GM13976 (cell line): ENCODE results near the gene PAX5.

Experiments
- DNase-seq: peaks from one replicate; pipeline ENCODE4 v3.0.0; 2012; ENCODE audit warnings: low spot score
- CTCF ChIP-seq: IDR thresholded peaks from 2 replicates; pipeline ENCODE4 v1.5.1; 2012; ENCODE audit warnings: borderline replicate concordance, mild to moderate bottlenecking; ENCODE audit not compliant: insufficient read depth; ENCODE audit errors: extremely low read depth, missing control alignments, control extremely low read depth
- in situ Hi-C: fragments of 300-500 bp; cut with MboI; formaldehyde crosslinking; loops from one replicate; pipeline ENCODE4 v1.12.0; 2022; ENCODE audit warnings: low sequenced_read_pairs, mixed read lengths, inconsistent platforms; ENCODE audit not compliant: unreplicated experiment

The PAX5 gene

GRCh38 chr9:37032713-37033112 lies 1.4 kb downstream of the PAX5 start:
- peak; percentile 47 for DNase-seq

GRCh38 chr9:37031902-37032301 lies 2.2 kb downstream of the PAX5 start:
- no peak for TF ChIP-seq CTCF
- in situ Hi-C loops, result loop anchor here (10.0 kb wide), 1 partner anchor 373 kb away; no protein-coding TSS in a partner anchor

More at GRCh38 chr9:37032713-37033112, 1.4 kb downstream of the PAX5 start:
- in situ Hi-C loops, result loop anchor here (10.0 kb wide), 1 partner anchor 372 kb away; no protein-coding TSS in a partner anchor
- TF ChIP-seq CTCF, result no peak

GRCh38 chr9:37031081-37031480 lies 3.0 kb downstream of the PAX5 start:
- no peak for TF ChIP-seq CTCF
- DNase-seq, result no peak
- in situ Hi-C loops, result loop anchor here (10.0 kb wide), 1 partner anchor 374 kb away; no protein-coding TSS in a partner anchor

More at GRCh38 chr9:37031902-37032301, 2.2 kb downstream of the PAX5 start:
- no peak for DNase-seq

DNA sequence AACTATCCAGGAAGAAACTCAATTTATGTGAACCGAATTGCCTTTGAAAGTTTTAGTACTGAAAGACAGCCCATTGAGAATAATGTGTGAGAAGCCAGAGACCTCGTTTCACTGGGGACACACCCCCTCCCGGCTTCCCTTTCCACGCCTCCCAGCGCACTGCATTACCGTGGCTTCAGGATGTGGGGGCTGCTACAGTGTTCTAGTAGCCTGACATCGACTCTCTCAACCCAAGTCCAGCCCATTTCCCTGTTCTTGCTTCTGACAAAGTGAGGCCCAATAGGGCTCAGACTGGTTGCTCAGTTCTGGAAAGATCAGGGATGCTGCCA lies 3.5 kb downstream of the PAX5 start:
- no peak for TF ChIP-seq CTCF
- in situ Hi-C loops, result loop anchor here (10.0 kb wide), 1 partner anchor 374 kb away; no protein-coding TSS in a partner anchor
- DNase-seq, result peak; percentile 70

DNA sequence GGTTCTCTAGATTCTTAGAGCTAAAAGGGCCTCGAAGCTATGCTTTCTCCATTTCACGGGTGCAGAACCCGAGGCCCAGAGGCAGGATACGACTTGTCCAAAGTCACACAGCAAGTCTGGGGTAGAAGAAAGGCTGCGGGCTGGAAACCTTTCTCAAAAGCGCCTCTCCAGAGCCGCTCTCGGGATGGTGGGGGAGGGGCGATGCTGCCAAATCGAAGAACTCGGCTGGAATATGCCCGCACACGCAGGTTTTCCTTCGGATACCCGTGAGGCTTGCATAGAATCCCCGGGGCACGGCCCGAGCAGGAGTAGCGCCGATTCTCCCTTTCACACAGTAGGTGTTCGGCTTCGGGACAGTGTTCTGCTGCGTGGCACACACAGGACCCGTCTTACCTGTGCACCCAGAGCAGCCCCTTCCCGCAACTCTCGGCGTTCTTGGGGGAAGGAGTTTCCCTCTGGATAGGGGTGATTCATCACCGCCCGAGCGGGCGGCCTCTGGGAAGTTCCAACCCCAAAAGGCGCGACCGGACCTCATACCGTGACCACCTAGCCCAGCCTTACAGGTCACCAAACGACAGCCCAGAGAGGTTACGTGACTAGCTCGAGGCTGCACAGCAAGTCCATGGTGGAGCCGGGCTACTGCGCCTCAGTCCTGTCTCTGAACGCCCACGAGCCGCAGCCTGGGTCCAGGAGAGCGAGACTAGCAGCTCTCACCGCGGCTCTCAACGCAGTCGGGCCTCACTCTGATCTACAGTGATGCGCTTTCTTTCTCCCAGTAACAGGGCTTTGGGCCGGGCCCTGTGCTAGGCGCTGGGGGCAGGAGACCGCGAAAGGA lies 4.1 kb downstream of the PAX5 start:
- in situ Hi-C loops, result loop anchor here (5.0 to 10.0 kb wide), 2 partner anchors 257 to 375 kb away; no protein-coding TSS in a partner anchor
- DNase-seq, result peak; percentile 47
- TF ChIP-seq CTCF, result no peak

DNA sequence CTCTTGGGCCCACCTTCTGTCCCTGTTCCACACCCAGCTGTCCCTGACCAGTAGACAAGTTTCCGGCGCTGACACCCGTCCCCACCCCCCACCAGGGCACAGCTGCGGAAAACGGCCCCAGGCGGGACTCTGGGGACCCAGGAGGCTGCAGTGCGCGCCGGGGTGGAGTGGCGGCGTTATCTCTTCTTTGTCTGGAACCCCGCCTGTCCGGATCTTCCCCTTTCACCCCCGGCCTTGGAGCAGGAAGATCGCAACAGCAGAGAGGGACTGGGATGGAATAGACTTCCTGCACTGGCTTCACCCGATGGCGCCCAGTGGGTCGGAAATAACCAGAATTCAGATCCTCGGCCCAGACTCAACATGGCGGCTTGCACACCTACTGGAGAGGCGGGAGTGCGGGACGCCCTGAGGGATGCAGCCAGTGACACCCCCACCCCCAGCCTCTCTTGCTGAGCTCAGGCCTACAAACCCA lies 4.7 kb downstream of the PAX5 start:
- in situ Hi-C loops, result loop anchor here (5.0 kb wide), 1 partner anchor 258 kb away; no protein-coding TSS in a partner anchor
- peak; percentile 9 for TF ChIP-seq CTCF
- DNase-seq, result peak; percentile 59
